GM18498 (cell line): ENCODE data around the gene DGKQ.
"Not testable (repeated sequence)": the region's sequence is repeated elsewhere in the genome, so short reads cannot be mapped to it uniquely, and the experiment has no call there.

Source experiments
- ATAC-seq: cut with Tn5 transposase; IDR thresholded peaks from one replicate; pipeline ENCODE4 v1.9.1; 2021; ENCODE audit warnings: mild to moderate bottlenecking, moderate library complexity; ENCODE audit not compliant: unreplicated experiment

The DGKQ gene

DNA sequence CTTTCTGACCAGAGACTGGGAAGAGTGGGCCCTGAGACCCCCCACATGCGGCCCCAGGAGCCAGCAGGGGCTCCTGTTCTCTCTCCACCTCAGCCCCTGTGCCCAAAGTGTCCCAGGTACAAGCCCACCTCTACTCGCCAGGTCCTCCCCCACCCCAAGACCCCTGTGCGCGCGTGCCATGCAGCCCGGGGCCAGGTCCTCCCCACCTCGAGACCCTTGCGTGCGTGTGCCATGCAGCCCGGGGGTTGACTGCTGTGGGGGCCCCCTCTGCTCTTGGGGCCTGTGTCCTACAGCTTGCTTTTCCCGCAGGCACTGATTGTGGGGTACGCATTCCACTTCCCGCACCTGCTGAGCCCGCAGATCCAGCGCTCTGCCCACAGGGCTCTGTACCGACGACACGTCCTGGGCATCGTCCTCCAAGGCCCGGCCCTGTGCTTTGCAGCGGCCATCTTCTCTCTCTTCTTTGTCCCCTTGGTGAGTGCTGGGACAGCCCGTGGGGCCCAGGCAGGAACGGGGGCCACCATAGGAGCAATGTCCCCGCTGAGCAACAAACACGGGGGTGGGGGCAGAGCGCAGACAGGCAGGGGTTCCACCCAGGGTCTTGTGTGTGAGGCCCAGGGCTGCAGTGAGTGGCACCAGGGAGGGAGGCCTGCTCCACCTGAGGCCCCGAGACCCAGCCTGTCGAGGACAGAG is 20.3 kb downstream of the DGKQ start:
- ATAC-seq = no peak

DNA sequence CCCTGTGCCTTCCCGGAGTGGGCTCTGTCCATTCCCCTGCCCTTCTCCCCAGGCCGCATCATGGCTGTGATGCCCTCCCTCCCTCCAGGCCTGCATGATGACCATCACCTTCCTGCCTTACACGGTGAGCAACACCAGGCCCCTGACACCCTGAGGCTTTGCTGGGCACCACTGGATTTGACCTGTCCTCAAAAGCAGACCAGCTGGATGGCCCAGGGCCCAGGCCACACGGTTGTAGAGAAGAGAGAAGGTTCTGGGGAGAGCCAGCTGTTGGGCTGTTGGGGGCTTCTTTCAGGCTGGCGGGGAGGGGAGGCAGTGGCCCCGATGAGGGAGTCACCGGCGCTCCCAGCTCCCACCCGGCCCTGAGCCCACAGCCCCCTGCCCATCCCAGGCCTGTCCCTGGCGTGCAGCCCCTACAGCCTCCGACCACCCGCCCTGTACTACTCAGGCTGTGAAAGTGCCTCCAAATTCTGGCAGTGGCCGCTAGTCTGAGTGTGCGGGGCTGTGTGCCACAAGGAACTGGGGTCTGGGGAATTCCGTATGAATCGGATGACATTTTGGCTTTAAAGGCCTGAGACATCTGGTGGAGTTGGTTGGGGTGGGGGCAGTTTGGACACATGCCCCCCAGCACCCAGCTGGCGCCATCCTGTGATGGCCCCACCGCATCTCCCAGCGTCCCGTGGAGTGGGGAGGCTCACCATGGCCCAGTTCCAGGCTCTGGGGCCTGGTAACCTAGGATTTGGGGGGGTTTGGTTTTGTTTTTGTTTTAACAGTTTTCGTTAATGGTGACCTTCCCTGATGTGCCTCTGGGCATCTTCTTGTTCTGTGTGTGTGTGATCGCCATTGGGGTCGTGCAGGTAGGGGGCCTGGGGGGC is 21.5 kb downstream of the DGKQ start:
- ATAC-seq = no peak

DNA sequence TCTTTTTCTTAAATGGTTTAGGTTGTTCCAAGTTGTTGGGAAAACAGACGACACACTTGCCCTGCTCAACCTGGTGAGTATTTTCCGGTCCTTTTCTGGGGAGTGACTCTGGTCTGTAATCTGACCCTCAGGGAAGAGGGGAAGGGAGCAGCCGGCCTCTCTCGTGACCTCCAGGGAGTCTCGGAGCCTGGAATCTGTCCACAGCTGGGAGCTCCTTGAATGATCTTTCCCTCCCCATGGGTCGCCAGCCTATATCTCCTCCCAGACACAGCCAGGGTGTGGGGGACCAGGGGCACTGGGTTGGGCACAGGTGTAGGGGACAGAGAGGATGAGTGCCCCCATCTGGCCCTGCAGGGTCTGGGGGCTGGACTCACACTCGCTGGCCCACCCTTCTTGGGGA is 22.2 kb downstream of the DGKQ start:
- no peak for ATAC-seq

DNA sequence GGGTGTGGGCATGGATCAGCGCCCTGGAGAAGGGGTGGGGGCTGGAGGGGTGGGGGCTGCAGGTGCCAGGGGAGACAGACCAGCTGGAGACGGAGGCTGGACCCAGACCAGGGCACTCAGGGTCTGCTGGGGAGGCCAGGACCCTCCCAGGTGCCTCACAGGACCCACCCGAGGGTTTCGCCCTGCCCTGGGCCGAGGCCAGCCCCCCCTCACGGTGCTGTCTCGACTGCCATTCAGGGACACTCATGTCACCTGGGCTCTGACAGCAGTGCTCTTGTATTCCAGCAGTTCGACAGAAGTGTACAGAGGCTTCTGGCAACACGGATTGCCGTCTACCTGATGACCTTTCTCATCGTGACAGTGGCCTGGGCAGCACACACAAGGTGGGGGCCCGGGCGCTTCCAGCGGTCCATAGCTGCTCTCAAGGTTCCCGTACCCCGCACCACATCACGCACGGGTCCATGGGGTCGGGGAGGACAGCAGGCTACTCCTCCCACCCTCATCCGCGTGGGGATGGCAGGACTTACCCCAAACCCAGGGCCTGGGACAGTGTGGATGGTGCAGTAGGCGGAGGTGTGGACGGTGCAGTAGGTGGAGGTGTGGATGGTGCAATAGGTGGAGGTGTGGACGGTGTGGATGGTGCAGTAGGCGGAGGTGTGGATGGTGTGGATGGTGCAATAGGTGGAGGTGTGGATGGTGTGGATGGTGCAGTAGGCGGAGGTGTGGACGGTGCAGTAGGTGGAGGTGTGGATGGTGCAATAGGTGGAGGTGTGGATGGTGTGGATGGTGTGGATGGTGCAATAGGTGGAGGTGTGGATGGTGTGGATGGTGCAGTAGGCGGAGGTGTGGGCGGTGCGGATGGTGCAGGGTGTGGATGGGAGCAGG is 23.0 kb downstream of the DGKQ start:
- ATAC-seq = no peak

DNA sequence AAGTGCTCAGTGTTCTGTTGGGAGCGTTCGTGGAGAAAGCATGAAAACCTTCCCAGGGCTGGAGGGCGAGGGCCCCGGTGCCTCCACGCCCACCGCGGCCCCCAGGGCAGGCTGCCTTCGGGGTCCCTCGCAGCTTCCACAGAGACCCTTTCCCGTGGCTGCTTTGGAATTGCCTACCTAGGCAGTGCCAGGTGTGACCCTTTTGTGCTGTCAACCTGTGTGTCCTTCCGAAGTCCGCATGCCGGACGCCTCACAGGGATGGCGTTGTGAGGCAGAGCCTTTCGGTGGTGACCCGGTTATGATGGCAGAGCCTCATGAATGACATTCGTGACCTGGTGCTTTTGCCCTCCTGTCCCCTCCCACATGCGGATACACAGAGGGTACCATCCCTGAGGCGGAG is 23.7 kb downstream of the DGKQ start:
- no peak for ATAC-seq

DNA sequence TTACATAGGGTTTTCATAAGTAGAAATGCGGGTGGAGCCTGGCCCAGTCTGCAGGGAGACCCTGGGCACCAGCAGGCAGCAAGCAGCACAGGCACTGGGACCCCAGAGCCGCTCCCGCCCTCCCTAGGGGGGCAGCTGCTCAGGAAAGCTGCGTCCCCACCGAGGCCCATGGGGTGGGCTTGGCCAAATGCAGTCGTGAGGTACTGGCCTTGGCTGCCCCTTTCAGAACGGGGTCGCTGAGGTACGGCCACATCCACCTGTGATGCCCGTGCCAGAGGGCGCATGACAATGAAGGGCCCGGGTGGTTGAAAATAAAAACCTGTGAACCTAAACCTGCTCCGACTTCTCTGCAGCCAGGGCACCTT is 24.5 kb downstream of the DGKQ start:
- ATAC-seq = no peak

DNA sequence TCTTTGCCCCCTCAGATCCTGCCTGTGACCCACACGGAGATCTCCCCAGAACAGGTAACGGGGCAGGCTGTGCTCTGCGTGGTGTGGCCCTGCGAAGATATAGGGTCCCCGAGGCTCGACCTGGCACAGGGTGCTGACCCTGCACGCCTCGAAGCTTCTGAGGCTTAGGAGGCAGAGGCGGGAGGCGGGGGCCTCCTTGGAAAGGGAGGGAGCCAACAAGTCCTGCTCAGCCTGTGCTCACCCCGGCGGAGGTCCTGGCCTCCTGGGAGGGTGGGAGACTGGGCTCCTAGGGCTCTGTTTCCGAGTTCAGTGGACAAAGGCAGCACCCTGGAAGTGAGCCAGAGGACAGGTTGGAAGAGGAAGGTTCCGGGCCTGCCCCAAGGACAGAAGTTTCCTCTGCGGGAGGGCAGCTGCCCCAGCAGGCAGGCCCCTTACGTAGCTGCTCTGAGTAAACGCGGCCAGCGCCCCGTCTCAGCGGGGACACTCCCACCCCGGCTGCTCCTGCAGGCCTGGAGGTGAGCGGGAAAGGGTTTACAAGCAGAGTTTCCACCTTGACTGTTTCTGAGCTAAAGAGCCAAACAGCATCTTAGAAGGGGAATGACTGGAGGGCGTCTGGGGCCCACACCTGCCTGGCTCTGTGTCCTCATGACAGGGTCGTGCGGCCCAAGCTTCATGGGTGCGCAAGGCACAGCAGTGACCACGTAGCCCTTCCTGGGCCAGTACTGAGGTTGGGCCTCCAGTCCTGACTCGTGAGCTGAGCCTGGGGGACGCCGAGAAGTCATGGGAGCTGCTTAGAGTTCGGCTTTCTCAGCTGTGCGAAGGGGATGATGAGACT is 25.1 kb downstream of the DGKQ start:
- no peak for ATAC-seq

DNA sequence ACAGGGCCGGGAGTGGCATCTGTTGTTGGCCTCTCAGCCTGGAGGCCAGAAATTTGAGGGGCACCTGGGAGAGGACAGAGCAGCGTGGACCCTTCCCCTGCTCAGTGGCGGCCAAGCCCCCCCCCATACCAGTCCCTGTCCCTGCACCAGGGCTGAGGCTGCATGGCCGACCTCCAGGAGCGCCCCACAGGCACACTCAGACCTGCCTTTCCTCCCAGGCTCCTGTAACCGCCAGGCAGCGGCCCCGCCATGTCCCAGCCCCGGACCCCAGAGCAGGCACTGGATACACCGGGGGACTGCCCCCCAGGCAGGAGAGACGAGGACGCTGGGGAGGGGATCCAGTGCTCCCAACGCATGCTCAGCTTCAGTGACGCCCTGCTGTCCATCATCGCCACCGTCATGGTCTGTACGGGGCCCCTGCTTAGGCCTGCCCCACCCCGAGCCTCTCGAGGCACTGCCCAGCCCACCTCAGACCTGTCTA is 25.8 kb downstream of the DGKQ start:
- ATAC-seq = no peak

DNA sequence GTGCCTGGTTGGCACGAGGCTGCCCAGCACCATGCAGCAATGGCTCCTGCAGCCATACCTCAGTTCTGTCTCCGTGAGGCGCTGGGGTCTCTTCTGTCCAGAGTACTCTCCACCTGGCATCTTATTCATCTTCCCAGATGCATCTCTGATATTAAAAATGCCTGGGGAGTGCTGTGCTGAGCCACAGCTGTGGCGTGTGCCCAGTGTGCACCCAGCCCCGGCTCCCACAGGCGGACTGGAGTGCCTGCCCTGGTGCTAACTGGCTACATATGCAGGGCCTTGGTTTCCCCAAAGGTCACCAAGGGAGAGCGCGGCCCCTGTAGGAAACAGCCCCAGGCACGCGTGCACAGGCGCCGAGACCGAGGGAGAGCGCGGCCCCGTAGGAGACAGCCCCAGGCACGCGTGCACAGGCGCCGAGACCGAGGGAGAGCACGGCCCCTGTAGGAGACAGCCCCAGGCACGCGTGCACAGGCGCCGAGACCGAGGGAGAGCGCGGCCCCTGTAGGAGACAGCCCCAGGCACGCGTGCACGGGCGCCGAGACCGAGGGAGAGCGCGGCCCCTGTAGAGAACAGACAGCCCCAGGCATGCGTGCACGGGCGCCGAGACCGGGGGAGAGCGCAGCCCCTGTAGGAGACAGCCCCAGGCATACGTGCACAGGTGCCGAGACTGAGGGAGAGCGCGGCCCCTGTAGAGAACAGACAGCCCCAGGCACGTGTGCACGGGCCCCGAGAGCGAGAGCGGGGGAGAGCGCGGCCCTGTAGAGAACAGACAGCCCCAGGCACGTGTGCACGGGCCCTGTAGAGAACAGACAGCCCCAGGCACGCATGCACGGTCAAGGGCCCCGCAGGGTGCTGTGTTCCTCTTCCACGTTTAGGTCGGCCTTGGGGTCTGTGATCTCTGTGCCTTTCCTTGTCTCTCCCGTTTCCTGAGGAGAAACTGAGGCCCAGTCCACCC is 26.6 kb downstream of the DGKQ start:
- ATAC-seq = no peak

DNA sequence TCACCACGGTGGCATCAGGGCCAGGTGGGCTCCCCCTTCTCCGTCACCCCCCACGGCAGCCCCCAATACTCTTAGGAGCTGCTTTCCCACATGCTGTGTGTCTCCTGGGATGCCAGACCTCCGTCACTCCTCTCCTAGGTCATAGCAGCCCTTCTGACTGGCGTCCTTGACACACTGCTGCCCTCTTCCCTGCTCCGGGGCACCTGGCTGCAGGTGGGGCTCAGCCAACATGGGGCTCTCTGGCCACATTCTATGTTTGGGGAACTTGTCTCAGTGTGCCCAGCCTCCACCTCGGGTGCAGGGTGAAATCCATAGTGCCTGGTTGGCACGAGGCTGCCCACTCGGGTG is 27.3 kb downstream of the DGKQ start:
- no peak for ATAC-seq

DNA sequence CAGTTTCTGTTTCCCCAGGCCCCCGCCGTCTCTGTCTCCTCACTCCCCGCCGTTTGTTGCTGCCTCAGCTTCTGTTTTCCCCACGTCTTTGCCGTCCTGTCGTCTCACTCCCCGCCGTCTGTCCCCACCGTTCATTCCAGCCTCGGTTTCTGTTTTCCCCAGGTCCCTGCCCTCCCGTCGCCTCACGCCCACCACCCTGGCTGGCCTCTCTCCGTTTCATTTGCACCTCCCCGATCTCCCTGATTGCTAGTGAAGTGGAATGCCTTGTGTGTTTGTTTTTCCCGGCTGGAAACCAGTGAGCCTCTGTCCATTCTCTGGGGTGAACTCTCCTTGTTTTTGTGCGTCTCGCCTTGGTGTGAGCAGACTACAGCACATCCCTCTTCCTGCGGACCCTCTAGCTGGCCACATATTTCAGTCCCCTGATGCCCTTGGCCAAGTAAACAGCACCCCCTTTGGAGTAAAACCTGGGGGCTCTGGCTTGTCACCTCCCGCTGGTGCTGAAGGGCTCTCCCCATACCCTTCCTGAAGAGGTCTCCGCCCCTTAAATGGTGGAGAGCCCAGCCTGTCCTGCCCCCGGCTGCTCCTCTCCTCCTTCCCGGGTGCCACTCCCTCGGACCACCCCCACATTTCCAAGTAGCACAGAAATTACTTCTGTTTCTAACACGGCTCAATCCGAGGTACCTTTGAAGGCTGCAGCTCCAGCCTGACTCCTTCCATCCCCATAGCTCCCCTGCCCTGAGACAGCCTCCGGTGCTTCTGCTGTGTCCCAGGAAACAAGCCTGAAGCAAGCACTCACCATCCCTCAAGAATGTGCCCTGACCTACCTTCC is 27.9 kb downstream of the DGKQ start:
- ATAC-seq = no peak

DNA sequence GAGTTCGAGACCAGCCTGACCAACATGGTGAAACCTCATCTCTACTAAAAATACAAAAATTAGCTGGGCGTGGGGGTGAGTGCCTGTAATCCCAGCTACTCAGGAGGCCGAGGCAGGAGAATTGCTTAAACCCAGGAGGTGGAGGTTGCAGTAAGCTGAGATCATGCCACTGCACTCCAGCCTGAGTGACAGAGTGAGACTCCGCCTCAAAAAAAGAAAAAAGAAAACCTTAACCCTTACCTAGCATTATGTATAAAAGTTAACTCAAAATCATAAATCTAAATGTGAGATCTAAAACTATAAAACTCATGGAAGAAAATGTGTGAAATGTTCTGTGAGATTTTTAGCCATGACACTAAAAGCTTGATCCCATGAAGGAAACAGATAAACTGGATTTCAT is 33.9 kb downstream of the DGKQ start:
- not testable (repeated sequence) for ATAC-seq

DNA sequence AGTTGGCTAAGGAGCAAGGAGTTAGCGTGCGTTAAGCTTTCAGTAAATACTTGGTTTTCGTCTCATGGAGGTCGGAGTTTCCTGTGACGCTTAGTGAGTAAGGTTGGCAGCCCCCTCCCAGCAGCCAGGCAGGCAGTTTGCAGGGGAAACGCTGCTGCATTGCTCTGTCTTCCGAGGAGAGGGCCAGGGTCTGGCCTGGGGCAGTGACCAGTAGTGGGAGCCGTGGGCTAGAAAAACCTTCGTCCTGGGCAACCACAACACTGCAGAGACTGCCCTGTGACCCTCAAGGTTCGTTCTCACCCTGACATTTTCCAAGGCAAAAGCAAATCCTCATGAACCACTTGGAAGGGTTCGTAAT is 40.7 kb downstream of the DGKQ start:
- no peak for ATAC-seq

DNA sequence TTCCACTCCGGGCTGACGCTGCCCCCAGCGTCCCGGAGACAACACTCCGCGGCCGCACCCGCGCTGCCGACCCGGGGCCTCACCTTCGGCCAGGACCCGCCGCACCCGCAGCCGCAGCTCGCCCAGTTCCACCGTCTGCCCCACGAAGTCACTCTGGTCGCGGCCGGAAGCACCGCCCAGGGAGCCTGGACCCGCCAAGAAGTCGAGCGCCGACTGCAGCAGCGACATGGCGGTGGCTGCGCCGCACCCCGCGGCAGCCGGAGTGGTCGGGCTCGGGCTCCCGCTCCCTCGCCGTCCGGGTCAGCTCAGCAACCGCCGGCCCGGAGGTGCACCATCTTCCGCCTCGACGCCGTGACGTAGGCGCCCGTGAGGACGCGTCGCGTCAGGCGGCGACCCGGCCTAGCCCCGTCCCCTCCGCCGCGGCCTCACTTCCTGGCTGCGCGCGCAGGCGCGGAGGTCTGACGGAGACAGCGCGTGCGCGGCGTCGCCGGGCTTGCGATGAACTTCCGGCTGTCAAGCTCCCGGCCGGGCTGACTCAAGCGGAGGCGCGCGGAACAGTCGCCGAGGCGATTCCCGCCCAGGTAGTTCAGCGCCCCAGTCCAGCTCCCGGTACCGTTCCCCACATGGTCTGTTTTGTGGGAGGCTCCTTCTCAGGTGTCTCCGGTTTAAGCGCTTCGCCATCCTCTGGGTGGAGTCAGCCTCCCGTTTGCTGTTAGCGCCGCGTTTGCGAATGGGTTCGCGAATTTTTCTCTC is 41.2 kb downstream of the DGKQ start, which contains the start of the genes GAK and TMEM175:
Gene GAK, minus strand, starts transcription at position 357 of the 753 bp plus-strand sequence. Its CDS starts 129 bp downstream, at position 228.
Gene TMEM175, plus strand, starts transcription at position 501 of the 753 bp plus-strand sequence. CDS start 15,280 bp downstream, outside the sequence.
- ATAC-seq = peak; percentile 90

DNA sequence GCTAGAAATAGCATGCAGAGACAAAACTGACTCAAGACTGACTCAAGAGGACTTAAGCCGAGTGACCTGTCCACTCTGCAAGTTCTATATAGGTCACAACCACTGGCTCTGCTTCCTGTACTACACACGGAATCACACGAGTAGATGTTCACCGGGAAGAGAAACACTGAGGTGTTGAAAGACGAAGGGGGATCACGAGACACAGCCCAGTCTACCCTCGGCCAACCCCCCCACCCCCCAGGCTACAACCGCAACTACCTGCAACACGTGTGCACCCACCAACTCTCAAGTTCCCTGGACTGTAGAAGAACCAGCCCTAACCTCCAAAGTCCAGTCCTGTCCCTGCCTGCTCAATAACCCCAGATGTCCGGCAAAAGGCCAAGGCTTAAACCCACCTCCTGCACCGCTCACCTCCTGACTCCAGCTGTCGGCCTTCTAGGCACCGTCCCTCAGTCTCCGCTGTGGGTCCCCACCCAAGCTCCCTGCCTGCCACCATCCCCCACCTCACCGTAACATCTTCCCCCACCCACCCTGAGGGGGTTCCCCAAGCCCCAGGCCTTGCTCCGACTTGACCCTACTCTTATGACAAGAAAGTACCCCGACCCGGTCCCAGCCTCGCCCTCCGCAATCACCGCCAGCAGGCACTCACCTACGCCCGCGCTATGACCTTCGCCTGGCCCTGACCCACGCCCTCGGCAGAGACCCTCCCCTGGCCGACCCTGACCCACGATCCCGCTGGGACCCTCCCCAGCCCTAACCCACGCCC is 42.0 kb downstream of the DGKQ start:
- ATAC-seq = peak; percentile 0

DNA sequence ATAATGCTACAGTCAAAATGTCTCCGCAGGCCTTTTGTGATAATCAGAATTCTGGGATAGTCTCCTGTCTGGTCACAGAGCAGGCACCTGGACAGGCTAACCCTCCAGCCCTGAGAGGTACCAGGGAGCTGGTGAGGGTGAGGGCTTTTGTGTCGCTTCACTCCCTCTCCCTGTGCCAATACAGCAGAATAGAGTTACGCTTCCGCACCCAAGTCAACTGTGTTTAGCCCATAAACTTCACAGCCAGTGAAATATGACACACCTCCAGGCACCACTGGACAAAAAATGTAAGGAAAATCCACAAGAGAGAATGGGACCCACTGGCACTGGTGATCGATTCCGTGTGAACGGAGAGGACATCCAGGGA is 42.6 kb downstream of the DGKQ start:
- no peak for ATAC-seq

DNA sequence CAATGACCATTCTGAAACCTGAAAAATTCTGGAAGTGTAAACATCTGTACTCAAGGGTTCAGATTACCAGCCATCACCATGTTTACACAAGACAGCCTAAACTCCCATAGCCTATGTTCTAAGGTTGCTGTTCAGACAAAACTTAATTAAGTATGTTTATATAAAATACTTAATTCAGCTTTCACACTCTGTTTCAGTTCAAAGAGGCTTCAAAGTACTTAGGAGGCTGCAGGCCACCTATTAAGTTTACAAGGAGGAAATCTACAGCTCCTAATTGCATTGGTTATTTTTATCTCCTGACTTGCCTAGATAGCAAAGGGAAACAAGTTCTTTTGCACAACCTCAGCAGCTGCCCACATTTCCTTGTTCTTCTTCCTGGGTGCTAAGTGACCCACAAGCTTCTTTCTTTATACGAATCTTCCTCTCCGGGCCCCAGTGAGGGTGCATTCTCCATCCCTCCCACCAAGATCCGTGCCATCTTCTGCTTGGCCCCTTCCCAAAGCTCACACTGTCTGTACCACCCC is 43.3 kb downstream of the DGKQ start:
- no peak for ATAC-seq
